PC-9 (cell line): Measurements from ENCODE around the gene LTBP4. TPM values are rescaled to one million over a fixed set of nuclear protein-coding genes. Genes with fewer than 3 reads are reported as not detected.
A peak's percentile ranks its signal among the peaks of the same experiment; 100 is the strongest.

Experiments used
- BruUV-seq: library from RNA; stranded (reverse); fragments of 400-500 nt; replicated peaks from 2 replicates; lab custom pipeline; 2021; lab: Mats Ljungman, UMichigan
- CTCF ChIA-PET: fragments of 300-600 bp; sonication (Branson Sonifier 250); formaldehyde crosslinking; loops from one replicate; lab custom pipeline; 2022; ENCODE audit warnings: antibody characterized with exemption; lab: Charles Lee
- POLR2A ChIA-PET: fragments of 300-600 bp; sonication (Branson Sonifier 250); formaldehyde crosslinking; loops from one replicate; lab custom pipeline; 2022; ENCODE audit warnings: antibody characterized with exemption; ENCODE audit not compliant: unreplicated experiment; lab: Charles Lee
- DNase-seq, 2 experiments: peaks; one replicate each; pipeline versions ENCODE4 v3.0.0 to v3.0.0-alpha.2; 2015 to 2022; ENCODE audit warnings: mixed read lengths in 1 of 2
- H2AFZ ChIP-seq: fragments of 200-600 bp; sonication (generic); 2 replicates; pipeline ENCODE4 v1.8.1; 2017; ENCODE audit warnings: antibody characterized with exemption
- H3F3A ChIP-seq: fragments of 200-600 bp; sonication (generic); 2 replicates; pipeline ENCODE4 v1.8.1; 2017; ENCODE audit warnings: antibody characterized with exemption, mild to moderate bottlenecking, low read depth; ENCODE audit not compliant: insufficient read depth
- H3K27ac ChIP-seq: fragments of 200-600 bp; sonication (generic); 2 replicates; pipeline ENCODE4 v1.6.1; 2016; ENCODE audit warnings: mixed run types
- H3K27me3 ChIP-seq: fragments of 200-600 bp; sonication (generic); 2 replicates; pipeline ENCODE4 v1.6.1; 2016; ENCODE audit warnings: low read depth, mixed run types; ENCODE audit not compliant: insufficient read depth
- H3K36me3 ChIP-seq: fragments of 200-600 bp; sonication (generic); 2 replicates; pipeline ENCODE4 v1.6.1; 2016; ENCODE audit warnings: low read depth, mixed run types
- H3K4me1 ChIP-seq: fragments of 200-600 bp; sonication (generic); replicated peaks from 2 replicates; pipeline ENCODE4 v1.6.1; 2016; ENCODE audit warnings: mixed run types; ENCODE audit not compliant: insufficient read depth
- H3K4me2 ChIP-seq: fragments of 200-600 bp; sonication (generic); 2 replicates; pipeline ENCODE4 v1.6.1; 2017; ENCODE audit warnings: mixed run types
- H3K4me3 ChIP-seq: fragments of 200-600 bp; sonication (generic); 2 replicates; pipeline ENCODE4 v1.6.1; 2016; ENCODE audit warnings: mixed run types
- H3K79me2 ChIP-seq: fragments of 200-600 bp; sonication (generic); 2 replicates; pipeline ENCODE4 v1.6.1; 2017; ENCODE audit warnings: low read depth, mixed run types
- H3K9me2 ChIP-seq: fragments of 200-600 bp; sonication (generic); 2 replicates; pipeline ENCODE4 v1.8.1; 2017; ENCODE audit warnings: mild to moderate bottlenecking; ENCODE audit not compliant: insufficient read depth
- H3K9me3 ChIP-seq: fragments of 200-600 bp; sonication (generic); 2 replicates; pipeline ENCODE4 v1.8.1; 2016; ENCODE audit warnings: low read depth; ENCODE audit not compliant: insufficient read depth
- H4K20me1 ChIP-seq: fragments of 200-600 bp; sonication (generic); 2 replicates; pipeline ENCODE4 v1.8.1; 2017; ENCODE audit not compliant: insufficient read depth
- CTCF ChIP-seq: fragments of 200-600 bp; sonication (generic); conservative IDR thresholded peaks from 2 replicates; pipeline ENCODE4 v1.6.1; 2017; ENCODE audit warnings: mixed run types, antibody characterized with exemption, mild to moderate bottlenecking, moderate library complexity
- EZH2 ChIP-seq: fragments of 200-600 bp; sonication (generic); IDR thresholded peaks from 2 replicates; pipeline ENCODE4 v1.8.0; 2017; ENCODE audit warnings: antibody characterized with exemption, low read depth
- intact Hi-C: fragments of 100-400 bp; cut with micrococcal nuclease; formaldehyde crosslinking; loops from one replicate; pipeline ENCODE4 v1.10.0; 2022; ENCODE audit not compliant: unreplicated experiment
- total RNA-seq: library from RNA; stranded (reverse); gene quantifications from 2 replicates; pipeline ENCODE4 v1.2.3, GENCODE V29; 2021

Gene LTBP4
- total RNA-seq, 1 experiment from 2014 or later, result 163 TPM

- peak in 1 of 2 experiments; percentile 52 for DNase-seq
- Histone ChIP-seq H3K9me2 (no peaks in the 10 kb centered on the region), H3K27ac (no peak overlapping the region), H2AFZ (no peak overlapping the region), H3F3A (peaks cover 29% of the 10 kb centered on the region; the same call in 1 of the 2 replicates), H4K20me1 (no peaks in the 10 kb centered on the region), H3K36me3 (no peaks in the 10 kb centered on the region), H3K9me3 (no peaks in the 10 kb centered on the region), H3K4me3 (no peak overlapping the region), H3K79me2 (no peaks in the 10 kb centered on the region), H3K27me3 (no peaks in the 10 kb centered on the region), H3K4me1 (peaks cover 35% of the 10 kb centered on the region), H3K4me2 (peak overlapping the region; percentile 27)
- ChIA-PET CTCF (no interaction called here), POLR2A (interaction anchor here (0.7 to 1.0 kb wide), 3 partner anchors 142 to 774 kb away, joined by 3 to 11 read pairs (median 4); partner anchors contain the start of genes BLVRB and DYRK1B)
- TF ChIP-seq EZH2, result no peak
- TF ChIP-seq CTCF, result no peak
- intact Hi-C loops, result loop anchor here (5.0 kb wide), 1 partner anchor 180 kb away; the partner anchor contains the start of gene SERTAD1
- BruUV-seq, result no TSS peak
Observed at GRCh38 chr19:40607311-40608239, 6.4 kb downstream of the LTBP4 start.

- no peak for TF ChIP-seq CTCF
- TF ChIP-seq EZH2, result no peak
- peaks cover 28% of the 10 kb centered on the region for H3K4me1 ChIP-seq
- H4K20me1 ChIP-seq, result no peaks in the 10 kb centered on the region
- H3K4me2 ChIP-seq, result peak overlapping the region; percentile 27
- no TSS peak for BruUV-seq
- H3F3A ChIP-seq, result peaks cover 22% of the 10 kb centered on the region; the same call in 1 of the 2 replicates
- H3K9me2 ChIP-seq, result no peaks in the 10 kb centered on the region
- H2AFZ ChIP-seq, result no peak overlapping the region
- no peak overlapping the region for H3K27ac ChIP-seq
- intact Hi-C loops, result loop anchor here (5.0 kb wide), 1 partner anchor 181 kb away; the partner anchor contains the start of gene SERTAD1
- no peaks in the 10 kb centered on the region for H3K79me2 ChIP-seq
- CTCF ChIA-PET, result interaction anchor here (0.6 to 0.7 kb wide), 3 partner anchors 74 to 1146 kb away, joined by 3 to 6 read pairs (median 5); no protein-coding TSS in a partner anchor
- no peaks in the 10 kb centered on the region for H3K9me3 ChIP-seq
- DNase-seq, result no peak
- POLR2A ChIA-PET, result interaction anchor here (1.0 kb wide), 1 partner anchor 775 kb away, joined by 3 read pairs; the partner anchor contains the start of gene DYRK1B
- no peak overlapping the region for H3K4me3 ChIP-seq
- H3K27me3 ChIP-seq, result no peaks in the 10 kb centered on the region
- H3K36me3 ChIP-seq, result no peaks in the 10 kb centered on the region
Observed at GRCh38 chr19:40608240-40608621, 7.1 kb downstream of the LTBP4 start.

GRCh38 chr19:40608957-40609356, 7.8 kb downstream of the LTBP4 start:
- BruUV-seq, result no TSS peak
- DNase-seq, result no peak
- no peak overlapping the region for H3K27ac ChIP-seq
- peak overlapping the region; percentile 87 for H3K4me2 ChIP-seq
- H3K9me2 ChIP-seq, result no peaks in the 10 kb centered on the region
- H2AFZ ChIP-seq, result peak overlapping the region; percentile 73; the same call in 1 of the 2 replicates
- H3K4me1 ChIP-seq, result peaks cover 24% of the 10 kb centered on the region
- TF ChIP-seq CTCF, result no peak
- no peak for TF ChIP-seq EZH2
- H4K20me1 ChIP-seq, result no peaks in the 10 kb centered on the region
- ChIA-PET CTCF (interaction anchor here (0.5 to 0.7 kb wide), 2 partner anchors 74 to 534 kb away, joined by 3 to 6 read pairs; no protein-coding TSS in a partner anchor), POLR2A (no interaction called here)
- no peaks in the 10 kb centered on the region for H3K9me3 ChIP-seq
- H3K27me3 ChIP-seq, result no peaks in the 10 kb centered on the region
- peak overlapping the region; percentile 63; the same call in 1 of the 2 replicates for H3K4me3 ChIP-seq
- intact Hi-C loops, result loop anchor here (5.0 kb wide), 1 partner anchor 182 kb away; the partner anchor contains the start of gene SERTAD1
- no peaks in the 10 kb centered on the region for H3K79me2 ChIP-seq
- peaks cover 17% of the 10 kb centered on the region; the same call in 1 of the 2 replicates for H3F3A ChIP-seq
- H3K36me3 ChIP-seq, result no peaks in the 10 kb centered on the region
